T-helper 2 cell treated with Interferon-gamma antibody and Interleukin-4, amounts not matched to agents 100 ng/mL and 5 ng/mL, for 36 hours (primary cell): ENCODE results near the gene PSMD11. TPM values are rescaled to one million over a fixed set of nuclear protein-coding genes. Genes with fewer than 3 reads are reported as not detected.

Experiments used
- intact Hi-C: fragments of 100-400 bp; cut with micrococcal nuclease; formaldehyde crosslinking; loops from one replicate; pipeline ENCODE4 v1.15.1; 2023
- total RNA-seq: library from RNA; stranded (reverse); gene quantifications from 2 replicates; pipeline ENCODE4 v1.2.3, GENCODE V29; 2022

The PSMD11 gene
- total RNA-seq, 1 donor from 2014 or later = 133 TPM

DNA sequence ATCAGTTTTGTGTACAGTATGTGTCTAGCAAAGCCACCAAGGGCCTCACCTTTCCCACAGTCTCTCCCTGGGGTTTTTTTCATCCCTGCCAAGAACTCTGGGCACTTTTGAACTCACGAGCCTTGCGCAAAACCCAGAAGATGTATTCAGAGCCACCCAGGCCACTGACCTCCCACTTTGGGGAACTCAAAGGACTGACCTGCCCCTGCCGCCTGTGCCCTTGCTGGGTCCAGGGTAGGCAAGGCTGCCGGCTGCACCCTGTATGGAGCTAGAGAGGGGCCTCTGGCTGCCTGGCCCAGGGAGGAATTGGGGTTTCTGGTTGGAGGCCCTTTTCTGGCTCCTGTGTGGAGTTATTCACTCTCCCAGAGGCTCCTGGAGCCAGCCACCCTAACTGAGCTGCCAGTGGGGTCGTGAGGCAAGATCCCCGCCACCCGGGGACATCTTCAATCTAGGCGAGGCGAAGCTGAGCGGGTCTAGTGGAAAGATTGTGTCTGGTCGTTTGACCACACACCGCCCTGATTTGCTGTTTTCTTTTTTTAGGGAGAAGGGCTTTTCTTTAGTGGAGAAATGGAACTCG lies 44.4 kb downstream of the PSMD11 start:
- intact Hi-C loops = loop anchor here (5.0 to 10.0 kb wide), 3 partner anchors 66 to 389 kb away; partner anchors contain the start of gene MYO1D

DNA sequence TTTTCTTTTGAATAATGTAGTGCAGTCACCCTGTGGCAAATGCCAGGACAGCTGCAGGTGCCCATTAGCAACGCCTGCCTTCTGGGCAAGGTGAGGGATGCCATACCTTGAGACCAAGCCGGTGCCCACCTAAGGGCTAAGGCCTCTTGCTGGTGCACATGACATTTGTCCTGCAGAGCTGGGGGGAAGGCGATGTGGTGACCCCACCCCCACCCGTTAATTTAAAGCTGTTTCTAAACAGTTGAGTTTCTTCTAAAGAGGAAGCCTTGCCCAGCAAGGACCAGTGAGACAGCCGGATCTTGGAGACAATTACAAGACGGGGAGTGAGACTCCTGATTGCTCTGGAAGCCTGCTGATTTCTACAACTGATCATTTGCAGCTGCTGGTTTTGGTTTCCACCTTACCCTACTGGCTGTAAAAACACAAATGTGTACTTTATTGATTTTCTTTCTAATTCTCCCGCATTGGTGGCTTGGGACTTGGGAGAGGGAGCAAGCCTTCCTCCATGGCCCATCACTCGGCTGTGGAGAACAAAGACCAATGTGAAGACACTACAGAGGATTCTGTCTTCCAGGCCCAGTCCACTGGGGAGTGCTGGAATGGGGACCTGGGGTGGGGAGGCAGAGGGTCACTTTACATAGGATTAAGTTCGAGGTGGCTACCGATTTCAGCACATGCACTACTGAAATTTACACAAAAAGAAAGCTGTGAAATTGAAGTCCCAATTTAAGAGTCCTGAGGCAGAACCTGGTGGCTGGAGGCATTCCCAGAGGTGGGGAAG lies 45.2 kb downstream of the PSMD11 start:
- intact Hi-C loops = loop anchor here (5.0 to 10.0 kb wide), 3 partner anchors 65 to 388 kb away; partner anchors contain the start of gene MYO1D

- intact Hi-C loops = no loop called here
These were observed 45.8 kb downstream of the PSMD11 start for GRCh38 chr17:32490101-32490482.

GRCh38 chr17:32491371-32492263 lies 47.3 kb downstream of the PSMD11 start:
- intact Hi-C loops = no loop called here

GRCh38 chr17:32492264-32492589 lies 47.9 kb downstream of the PSMD11 start:
- intact Hi-C loops = no loop called here

DNA sequence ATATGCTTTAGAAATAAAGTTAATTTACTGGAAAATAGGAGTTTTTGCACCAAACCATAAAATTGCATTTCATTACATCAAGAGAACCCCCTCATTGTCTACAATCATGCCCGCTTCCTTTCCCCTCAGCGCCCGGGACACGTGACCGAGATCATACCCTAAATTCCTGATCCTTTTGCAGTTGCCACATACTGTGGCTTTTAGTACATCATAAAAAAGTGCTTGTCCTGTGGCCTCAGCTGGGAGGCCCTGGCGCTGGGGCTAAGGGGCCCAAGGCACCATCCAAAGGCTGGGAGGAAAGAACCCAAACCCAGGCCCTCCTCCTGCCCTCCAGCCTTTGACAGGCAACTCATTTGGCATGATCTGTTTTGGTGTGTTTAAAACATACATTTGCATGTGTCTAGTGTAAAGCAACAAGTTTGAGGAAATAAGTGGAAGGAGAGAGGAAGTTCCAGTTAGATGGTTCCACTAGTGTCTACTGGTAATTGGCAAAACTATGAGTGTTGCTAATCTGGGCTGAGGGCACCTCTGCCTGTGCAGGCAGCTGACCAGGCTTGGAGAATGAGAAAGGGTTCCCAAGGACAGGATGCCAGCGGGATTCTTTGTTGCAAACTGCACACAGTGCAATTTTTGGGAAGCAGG lies 48.5 kb downstream of the PSMD11 start:
- intact Hi-C loops = no loop called here

DNA sequence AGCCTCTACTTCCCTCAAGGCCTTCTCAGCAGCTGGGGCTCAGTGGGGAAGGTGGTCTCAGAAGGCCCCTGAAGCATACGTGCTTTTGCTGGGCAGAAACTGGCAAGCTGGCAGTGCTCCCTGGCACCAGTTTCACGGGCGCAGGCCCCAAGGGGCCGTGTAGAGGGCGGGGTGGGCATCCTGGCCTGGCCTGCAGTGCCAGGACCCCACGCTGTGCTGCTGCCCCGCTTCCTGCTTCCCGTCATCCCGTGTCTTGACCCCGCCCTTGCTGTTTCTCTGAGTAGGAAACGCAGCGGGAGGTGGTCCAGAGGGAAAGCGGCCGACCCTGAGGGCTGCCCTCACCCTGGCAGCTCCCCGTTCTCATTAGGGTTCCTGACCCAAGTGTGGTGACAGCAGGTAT lies 49.3 kb downstream of the PSMD11 start:
- intact Hi-C loops = no loop called here

- intact Hi-C loops = no loop called here
These were observed 49.7 kb downstream of the PSMD11 start for GRCh38 chr17:32493976-32494513.

DNA sequence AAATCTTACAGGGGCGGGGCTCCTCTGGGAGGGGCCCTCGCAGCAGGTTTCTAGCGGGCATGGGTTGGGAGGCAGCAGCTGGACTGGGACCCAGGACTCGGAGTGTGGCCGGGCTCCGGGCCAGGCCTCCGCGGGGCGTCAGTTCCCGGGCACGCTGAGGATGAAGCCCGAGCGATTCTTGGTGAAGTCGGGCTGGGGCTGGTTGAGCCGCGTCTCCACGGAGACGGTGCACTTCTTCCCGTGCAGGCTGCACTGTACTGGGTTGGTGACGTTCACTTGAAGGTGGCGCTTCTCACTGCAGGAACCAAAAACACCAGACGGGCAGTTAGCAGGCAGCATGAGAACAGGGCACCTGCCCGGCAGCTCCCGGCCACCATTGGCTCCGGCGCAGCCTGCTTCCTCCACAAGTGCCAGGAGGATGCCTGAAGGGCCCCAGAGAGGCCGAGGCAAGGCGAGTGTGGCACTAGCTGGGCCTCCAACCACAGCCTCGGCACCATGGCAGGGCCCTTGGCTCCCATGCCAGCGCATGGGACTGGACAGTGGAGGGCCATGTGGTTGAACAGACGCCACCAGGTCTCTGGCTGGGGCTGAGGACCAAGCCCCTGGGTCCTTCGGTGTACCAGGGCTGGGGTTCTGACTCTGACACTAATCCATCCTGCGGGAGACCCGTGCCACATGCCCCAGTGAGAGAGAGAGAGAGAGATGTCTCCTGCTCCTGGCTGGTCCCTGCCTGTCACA lies 50.5 kb downstream of the PSMD11 start:
- intact Hi-C loops = no loop called here

- intact Hi-C loops = no loop called here
These were observed 51.3 kb downstream of the PSMD11 start for GRCh38 chr17:32495359-32496231.

GRCh38 chr17:32496395-32497073 lies 52.2 kb downstream of the PSMD11 start:
- intact Hi-C loops = no loop called here

- intact Hi-C loops = no loop called here
These were observed 53.3 kb downstream of the PSMD11 start for GRCh38 chr17:32497431-32498205.

DNA sequence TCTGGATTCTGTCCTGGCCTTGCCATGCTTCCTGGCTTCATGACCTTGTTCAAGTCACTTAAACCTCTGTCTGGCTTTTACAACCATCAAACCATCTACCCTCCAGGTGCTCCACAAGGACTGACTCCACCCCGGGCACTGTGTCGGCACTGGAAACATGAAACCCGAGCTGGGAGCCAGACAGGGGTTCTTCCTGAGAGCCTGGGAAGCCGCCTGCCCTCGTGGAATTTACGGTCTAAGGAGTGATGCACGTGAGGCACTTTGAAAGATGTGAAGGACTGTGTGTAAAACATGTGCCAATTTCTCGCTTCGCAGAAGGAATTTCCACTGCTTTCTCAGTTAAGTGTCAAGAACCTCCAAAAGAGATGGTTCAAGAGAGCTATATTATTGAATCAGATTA lies 54.1 kb downstream of the PSMD11 start:
- intact Hi-C loops = no loop called here

DNA sequence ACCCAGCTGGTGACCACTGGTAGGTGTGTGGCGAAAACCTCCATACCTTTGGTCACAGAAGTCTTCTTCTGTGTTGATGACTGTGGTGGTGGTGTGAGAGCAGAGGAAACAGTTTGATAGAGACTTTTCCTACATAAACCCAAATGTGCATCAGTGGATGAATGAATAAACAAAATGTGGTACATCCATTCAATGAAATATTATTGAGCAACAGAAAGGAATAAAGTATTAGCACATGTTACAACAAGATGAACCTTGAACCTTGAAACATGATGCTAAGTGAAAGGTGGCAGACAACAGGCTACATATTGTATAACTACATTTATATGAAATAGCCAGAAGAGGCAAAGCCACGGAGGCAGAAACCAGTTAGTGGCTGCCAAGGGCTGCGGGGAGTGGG lies 57.7 kb downstream of the PSMD11 start:
- intact Hi-C loops = loop anchor here (2.0 kb wide), 2 partner anchors 15 to 23 kb away; partner anchors contain the start of gene CDK5R1

- intact Hi-C loops = loop anchor here (1.0 to 2.0 kb wide), 3 partner anchors 15 to 22 kb away; partner anchors contain the start of gene CDK5R1
These were observed 58.4 kb downstream of the PSMD11 start for GRCh38 chr17:32502710-32503109.

- intact Hi-C loops = loop anchor here (1.0 to 2.0 kb wide), 3 partner anchors 14 to 21 kb away; partner anchors contain the start of gene CDK5R1
These were observed 59.2 kb downstream of the PSMD11 start for GRCh38 chr17:32503251-32504165.
